ENCODE data around the gene CLTCL1.

Gene CLTCL1

DNA sequence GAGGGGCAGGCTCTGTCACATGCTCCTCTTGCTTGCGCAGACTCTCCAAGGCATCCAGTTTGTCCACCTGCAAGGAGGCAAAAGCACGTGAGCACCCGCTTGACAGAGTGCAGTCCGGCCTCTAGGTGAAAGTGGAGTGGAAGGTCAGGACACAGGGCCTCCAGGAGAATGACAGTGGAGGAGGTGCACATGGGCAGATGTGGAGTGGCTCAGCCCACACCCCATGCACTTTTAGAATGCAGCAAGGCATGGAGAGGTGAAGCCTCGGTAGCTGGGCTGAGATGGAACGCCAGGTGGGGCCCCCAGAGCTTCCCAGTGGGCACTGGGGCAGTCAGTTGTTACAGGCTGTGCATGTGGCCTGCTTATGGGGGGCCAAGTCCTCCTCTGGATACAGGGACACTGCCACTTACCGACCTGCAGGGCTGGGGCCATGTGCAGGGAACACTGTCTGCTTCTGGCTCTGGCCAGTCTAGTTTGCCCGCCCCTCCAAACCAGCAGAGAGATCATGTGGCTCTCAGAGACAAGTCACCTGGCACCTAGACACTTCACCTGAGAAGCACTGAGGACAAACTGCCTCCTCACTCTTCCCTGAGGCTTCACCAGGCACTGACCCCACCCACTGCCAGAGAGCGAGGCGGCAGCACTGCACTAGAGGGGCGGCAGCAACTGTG, 110.6 kb downstream of the CLTCL1 start:
- Histone ChIP-seq H3K36me3 (peaks cover 73% of the 10 kb centered on the region), H3K4me1 (ENCODE audit: control insufficient read depth in 1 of 2, insufficient read depth in 1 of 2, low read depth in 1 of 2, low read length in 1 of 2) (peaks cover 13 to 21% of the 10 kb centered on the region in 2 experiments), H3K9me3 (no peaks in the 10 kb centered on the region), H3K4me3 (ENCODE audit: low read depth in 1 of 2, low read length in 1 of 2) (no peak overlapping the region), H3K27ac (no peak overlapping the region), H3K27me3 (peaks cover 8% of the 10 kb centered on the region)
- TF ChIP-seq, protein P1, sequence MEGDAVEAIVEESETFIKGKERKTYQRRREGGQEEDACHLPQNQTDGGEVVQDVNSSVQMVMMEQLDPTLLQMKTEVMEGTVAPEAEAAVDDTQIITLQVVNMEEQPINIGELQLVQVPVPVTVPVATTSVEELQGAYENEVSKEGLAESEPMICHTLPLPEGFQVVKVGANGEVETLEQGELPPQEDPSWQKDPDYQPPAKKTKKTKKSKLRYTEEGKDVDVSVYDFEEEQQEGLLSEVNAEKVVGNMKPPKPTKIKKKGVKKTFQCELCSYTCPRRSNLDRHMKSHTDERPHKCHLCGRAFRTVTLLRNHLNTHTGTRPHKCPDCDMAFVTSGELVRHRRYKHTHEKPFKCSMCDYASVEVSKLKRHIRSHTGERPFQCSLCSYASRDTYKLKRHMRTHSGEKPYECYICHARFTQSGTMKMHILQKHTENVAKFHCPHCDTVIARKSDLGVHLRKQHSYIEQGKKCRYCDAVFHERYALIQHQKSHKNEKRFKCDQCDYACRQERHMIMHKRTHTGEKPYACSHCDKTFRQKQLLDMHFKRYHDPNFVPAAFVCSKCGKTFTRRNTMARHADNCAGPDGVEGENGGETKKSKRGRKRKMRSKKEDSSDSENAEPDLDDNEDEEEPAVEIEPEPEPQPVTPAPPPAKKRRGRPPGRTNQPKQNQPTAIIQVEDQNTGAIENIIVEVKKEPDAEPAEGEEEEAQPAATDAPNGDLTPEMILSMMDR (IDR thresholded peaks at IDR 0.05) = no peak

GRCh38 chr22:19180234-19180633, 111.3 kb downstream of the CLTCL1 start:
- H3K4me1 ChIP-seq (ENCODE audit: control insufficient read depth in 1 of 2, insufficient read depth in 1 of 2, low read depth in 1 of 2, low read length in 1 of 2) = peaks cover 13 to 21% of the 10 kb centered on the region in 2 experiments
- peaks cover 8% of the 10 kb centered on the region for H3K27me3 ChIP-seq
- H3K36me3 ChIP-seq = peaks cover 73% of the 10 kb centered on the region
- H3K4me3 ChIP-seq (ENCODE audit: low read depth in 1 of 2, low read length in 1 of 2) = no peak overlapping the region
- TF ChIP-seq, protein P1 (IDR thresholded peaks at IDR 0.05) = no peak
- H3K9me3 ChIP-seq = no peaks in the 10 kb centered on the region
- no peak overlapping the region for H3K27ac ChIP-seq

DNA sequence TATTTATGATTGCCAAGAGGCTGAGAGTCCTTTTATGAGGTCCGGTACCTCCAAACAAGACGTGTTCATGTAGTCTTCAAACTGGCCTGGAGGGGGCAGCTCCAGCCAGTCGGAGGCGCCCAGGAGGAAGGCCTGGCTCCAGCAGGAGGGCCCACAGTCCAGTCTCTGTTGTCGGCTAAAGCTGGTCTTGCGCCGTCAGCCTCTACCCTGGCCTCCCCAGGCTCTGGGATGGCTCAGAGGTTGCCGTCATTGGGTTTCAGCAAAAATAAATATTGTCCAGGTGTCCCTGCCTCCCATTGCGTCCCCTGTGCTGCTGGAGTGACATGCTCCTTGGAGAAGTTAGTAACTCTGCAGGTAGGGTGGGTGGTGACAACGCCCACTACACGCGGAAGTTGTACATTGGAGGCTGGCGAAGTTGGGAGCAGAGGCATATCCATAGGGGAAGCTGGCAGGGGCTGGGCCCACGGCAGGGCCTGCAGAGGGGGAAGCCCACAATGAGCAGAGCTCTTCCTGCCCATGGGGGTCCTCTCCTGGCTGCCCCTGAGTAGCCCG, 111.9 kb downstream of the CLTCL1 start:
- TF ChIP-seq, protein P1 (IDR thresholded peaks at IDR 0.05) = peak; percentile 48

GRCh38 chr22:19178657-19179496, 112.6 kb downstream of the CLTCL1 start, which contains the start of gene SLC25A1:
SLC25A1 (minus strand) TSS chr22:19178736; CDS start chr22:19178673, 63 bp downstream.
- TF ChIP-seq, protein P1 (IDR thresholded peaks at IDR 0.05) = peak; percentile 22
- Histone ChIP-seq H3K4me1 (ENCODE audit: control insufficient read depth in 1 of 2, insufficient read depth in 1 of 2, low read depth in 1 of 2, low read length in 1 of 2) (peaks cover 25 to 34% of the 10 kb centered on the region in 2 experiments), H3K9me3 (no peaks in the 10 kb centered on the region), H3K36me3 (peaks cover 61% of the 10 kb centered on the region), H3K27ac (peak within 1 kb of the TSS; percentile 55), H3K27me3 (peaks cover 8% of the 10 kb centered on the region), H3K4me3 (ENCODE audit: low read depth in 1 of 2, low read length in 1 of 2) (peak within 1 kb of the TSS; percentile 66 to 77)

More for the DNA sequence above, 111.9 kb downstream of the CLTCL1 start:
- H3K27me3 ChIP-seq = peaks cover 8% of the 10 kb centered on the region
- H3K27ac ChIP-seq = peak overlapping the region; percentile 55
- H3K36me3 ChIP-seq = peaks cover 68% of the 10 kb centered on the region
- peaks cover 18 to 27% of the 10 kb centered on the region in 2 experiments for H3K4me1 ChIP-seq (ENCODE audit: control insufficient read depth in 1 of 2, insufficient read depth in 1 of 2, low read depth in 1 of 2, low read length in 1 of 2)
- no peaks in the 10 kb centered on the region for H3K9me3 ChIP-seq
- peak overlapping the region; percentile 66 to 77 for H3K4me3 ChIP-seq (ENCODE audit: low read depth in 1 of 2, low read length in 1 of 2)

- no peaks in the 10 kb centered on the region for H3K9me3 ChIP-seq
- H3K27me3 ChIP-seq = peaks cover 8% of the 10 kb centered on the region
- peaks cover 54% of the 10 kb centered on the region for H3K36me3 ChIP-seq
- TF ChIP-seq, protein P1 (IDR thresholded peaks at IDR 0.05) = no peak
- H3K4me3 ChIP-seq (ENCODE audit: low read depth in 1 of 2, low read length in 1 of 2) = peak overlapping the region; percentile 66 to 77
- peak overlapping the region; percentile 55 for H3K27ac ChIP-seq
- peaks cover 28 to 37% of the 10 kb centered on the region in 2 experiments for H3K4me1 ChIP-seq (ENCODE audit: control insufficient read depth in 1 of 2, insufficient read depth in 1 of 2, low read depth in 1 of 2, low read length in 1 of 2)
These were observed 113.4 kb downstream of the CLTCL1 start for GRCh38 chr22:19178065-19178656.

All from neutrophil (primary cell).